H4 (cell line): ENCODE data around the gene SNUPN. TPM values are rescaled to one million over a fixed set of nuclear protein-coding genes. Genes with fewer than 3 reads are reported as not detected.
"Not testable (repeated sequence)": the region's sequence is repeated elsewhere in the genome, so short reads cannot be mapped to it uniquely, and the experiment has no call there.

Experiments
- DNase-seq: peaks from one replicate; pipeline ENCODE4 v3.0.0-alpha.2; 2015; ENCODE audit warnings: low spot score
- total RNA-seq: library from RNA; depleted of rRNA; stranded (reverse); fragments of >200 nt; shearing (Covaris generic); gene quantifications from 2 replicates; pipeline ENCODE4 v1.2.3, GENCODE V29; 2014

Gene SNUPN
- total RNA-seq, 1 experiment from 2014 or later: 33.7 TPM

DNA sequence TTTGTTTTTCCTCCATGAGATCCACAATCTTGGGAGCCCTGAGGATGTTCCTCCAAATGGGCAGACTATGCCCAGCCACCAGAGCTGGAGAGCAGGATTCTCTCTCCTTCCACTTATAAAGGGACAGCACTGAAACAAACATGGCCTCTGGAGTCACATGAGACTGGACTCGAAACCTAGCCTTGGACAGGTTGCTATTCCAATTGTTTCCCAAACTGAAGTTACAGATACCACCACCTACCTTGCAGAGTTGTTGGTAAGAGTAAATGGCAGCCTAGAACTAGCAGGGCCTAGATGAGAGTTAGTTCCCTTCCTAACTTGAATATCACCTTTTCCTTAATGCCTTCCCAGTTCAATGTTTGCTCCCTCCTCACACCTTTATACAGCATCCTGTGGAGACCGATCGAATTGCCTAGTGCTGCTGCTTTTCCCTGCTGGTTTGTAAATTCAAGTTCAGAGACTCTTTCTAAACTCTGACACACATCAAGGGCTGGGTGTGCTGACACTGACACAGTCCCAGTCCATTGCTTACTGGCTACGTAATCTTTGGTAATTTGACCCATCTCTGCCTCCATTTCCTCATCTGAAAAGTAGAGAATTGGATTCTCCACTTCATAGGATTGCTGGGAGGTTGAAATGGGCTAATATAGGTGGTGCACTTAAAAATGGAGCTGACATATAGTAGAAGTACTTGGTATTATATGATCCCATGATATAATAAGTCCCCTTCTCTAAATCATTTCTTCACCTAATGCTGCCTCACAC, 11.9 kb upstream of the SNUPN start:
- no peak for DNase-seq

DNA sequence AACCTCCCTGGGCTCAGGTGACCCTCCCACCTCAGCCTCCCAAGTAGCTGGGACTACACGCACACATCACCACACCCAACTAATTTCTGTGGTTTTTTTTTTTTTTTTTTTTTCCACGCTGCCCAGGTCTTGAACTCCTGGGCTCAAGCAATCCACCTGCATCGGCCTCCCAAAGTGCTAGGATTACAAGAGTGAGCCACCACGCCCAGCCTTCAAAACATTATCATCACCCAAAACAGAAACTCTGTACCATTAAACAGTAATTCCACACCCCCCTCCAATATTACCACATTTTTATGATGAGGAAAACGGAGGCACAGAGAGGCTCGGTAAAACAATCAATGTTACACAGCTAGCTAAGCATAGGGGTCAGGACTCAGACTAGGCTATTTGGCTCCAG, 10.5 kb upstream of the SNUPN start:
- no peak for DNase-seq

GRCh38 chr15:75633922-75634321, 8.4 kb upstream of the SNUPN start:
- DNase-seq: not testable (repeated sequence)

DNA sequence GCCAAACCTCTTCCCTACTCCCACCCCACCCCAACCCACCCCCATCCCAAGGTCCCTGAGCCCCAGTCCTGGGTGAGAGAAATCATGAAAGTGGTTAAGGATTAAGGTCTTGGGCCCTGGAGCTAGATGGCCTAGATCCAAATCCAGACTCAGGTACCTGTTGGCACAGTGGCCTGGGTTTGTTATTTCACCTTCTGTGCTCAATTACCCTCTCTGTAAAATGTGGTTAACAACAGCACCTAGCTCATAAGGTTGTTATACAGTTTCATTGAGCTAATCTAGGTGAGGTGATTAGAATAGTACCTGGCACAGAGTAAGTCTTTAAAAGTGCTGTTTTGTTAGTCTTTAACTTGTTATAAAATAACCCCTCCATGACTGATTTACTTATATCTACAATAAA, 6.4 kb upstream of the SNUPN start:
- no peak for DNase-seq

DNA sequence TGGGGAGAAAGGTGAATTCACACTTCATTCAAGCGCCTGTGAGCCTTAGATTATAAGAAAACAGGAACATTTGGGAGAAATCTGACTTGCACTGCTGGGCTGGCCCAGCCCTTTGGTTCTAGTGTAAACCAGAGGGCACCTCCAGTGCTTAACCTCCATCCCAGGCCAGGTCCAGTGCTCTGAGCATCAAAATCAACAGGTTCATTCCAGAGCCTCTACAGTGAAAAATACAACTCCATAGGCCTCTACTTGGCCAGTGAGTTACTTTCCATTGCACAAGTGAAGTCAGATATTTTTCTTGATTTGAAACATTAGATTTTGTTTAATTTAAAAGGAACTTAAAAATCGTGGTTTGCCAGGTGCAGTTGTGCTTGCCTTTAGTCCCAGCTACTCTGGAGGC, 3.0 kb downstream of the SNUPN start:
- no peak for DNase-seq

DNA sequence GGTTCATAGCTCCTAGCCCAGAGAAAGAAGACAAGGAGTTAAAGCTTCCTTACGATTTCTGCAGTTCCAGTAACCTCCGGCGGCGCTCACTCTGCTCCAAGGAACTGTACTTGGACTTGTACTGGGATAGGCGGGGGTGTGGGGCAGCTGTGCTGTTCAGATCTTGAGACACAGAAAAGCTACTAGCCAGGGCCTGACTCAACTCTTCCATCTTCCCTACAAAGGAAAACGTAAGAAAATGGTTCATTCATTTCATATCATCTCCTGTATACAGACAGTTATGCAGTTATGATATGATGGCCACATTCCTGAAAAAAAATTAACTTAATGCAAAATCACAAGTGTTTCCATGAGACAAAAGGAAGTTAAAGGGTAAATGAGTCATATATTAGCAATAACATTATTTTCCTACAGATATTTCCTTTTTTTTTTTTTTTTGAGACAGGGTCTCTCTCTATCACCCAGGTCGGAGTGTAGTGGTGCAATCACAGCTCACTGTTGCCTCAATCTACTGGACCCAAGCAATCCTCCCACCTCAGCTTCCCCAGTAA, 4.6 kb downstream of the SNUPN start:
- peak; percentile 64 for DNase-seq

- peak; percentile 47 for DNase-seq
Observed at GRCh38 chr15:75620058-75620820, 5.3 kb downstream of the SNUPN start.

- no peak for DNase-seq
Observed at GRCh38 chr15:75616766-75617165, 8.8 kb downstream of the SNUPN start.

DNA sequence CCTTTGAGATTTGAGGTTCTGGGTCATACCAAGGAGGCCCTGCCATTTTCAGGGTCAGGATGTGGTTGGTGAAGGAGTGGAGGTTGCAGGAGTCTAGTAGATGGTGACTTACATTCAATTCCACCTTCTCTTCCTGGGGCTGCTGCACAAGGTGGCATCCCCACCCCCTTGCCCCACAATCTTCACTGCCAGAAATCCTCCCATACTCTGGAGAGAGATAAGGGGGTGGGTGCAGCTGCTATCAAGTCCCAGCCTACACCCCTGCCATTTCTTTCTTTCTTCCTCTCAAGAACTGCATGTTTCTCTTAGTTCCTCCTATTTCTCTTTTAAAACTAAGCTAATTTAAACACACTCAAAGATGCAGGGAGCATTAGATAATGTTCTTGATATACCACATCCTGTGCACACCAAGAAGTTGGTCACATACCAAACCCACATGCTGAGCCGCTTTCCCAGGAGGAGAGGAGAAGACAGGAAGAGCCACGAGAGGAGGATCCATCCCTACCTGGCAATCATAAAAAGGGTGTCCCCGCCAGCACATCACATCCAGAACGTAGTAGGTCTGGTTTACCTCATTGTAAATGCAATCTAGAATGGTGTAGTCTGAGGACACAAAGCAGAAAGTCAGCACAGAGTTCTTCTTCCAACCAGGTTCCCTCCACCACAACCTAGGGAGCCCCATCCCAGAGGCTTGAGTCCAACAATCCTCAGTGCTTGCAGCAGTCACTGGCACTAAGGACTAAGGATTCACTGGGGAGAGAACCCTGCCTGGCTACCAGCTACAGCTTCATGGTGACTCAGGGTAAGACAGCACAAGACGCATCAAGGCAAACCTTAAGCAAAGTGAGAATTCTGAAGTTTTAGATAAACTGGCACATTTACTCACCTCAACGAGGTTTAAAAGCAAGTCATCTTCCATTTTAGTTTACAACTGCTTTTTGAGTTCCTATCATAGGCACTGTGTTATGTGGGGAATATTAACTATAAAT, 18.5 kb downstream of the SNUPN start:
- DNase-seq: no peak

- DNase-seq: no peak
Observed at GRCh38 chr15:75606026-75606425, 19.5 kb downstream of the SNUPN start.

DNA sequence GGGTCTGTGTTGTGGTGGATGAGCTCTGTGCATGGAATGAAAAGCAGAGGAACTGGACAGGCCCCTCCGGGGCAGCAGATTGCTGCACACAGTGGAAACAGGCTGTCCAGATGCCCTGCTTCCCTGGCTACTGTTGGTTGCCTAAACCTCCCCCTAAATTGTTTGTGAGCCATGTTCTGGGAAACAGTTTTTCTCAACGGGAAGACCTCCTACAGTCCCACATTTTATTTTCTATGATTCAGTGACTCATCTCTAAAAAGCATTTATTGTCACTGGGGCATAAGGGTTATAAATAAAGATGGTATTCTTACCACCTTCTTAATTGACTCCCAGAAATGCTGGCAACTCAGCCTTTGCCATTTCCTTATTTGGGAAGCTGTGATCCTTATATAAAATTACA, 26.1 kb downstream of the SNUPN start:
- no peak for DNase-seq

- no peak for DNase-seq
Observed at GRCh38 chr15:75598361-75598760, 27.2 kb downstream of the SNUPN start.

DNA sequence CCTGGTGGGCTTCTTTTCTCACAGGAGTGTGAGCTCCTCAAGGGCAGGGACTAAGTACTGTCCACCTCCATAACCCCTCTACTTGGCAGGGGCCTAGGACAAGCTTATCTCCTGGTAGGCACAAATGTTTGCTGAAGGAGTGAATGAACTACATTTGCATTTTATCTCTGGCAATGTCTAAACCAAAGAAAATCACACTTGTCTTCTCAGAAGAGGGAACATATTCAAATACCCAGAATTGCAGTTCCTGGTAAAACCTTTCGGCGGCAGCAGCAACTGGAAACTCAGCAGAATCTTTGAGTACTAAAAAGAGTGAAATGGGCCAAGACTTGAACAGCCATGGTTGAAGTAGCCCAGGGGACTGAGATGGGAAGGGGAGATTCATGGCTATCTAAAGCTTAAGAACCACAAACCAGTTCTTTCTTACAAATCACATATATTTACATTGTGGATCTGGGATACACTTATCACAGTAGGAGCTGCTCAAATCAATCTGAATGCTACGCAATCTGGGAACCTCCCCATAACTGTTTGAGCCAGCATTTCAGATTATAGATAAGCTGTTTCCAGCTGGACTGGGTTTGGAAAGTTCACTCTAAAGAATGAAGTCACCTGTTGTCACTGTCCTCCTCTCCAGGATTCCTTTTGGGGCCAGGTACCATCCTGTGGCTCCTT, 27.7 kb downstream of the SNUPN start:
- no peak for DNase-seq

GRCh38 chr15:75596703-75597345, 28.7 kb downstream of the SNUPN start:
- no peak for DNase-seq

GRCh38 chr15:75594276-75594675, 31.2 kb downstream of the SNUPN start:
- no peak for DNase-seq

GRCh38 chr15:75591655-75592364, 33.7 kb downstream of the SNUPN start:
- no peak for DNase-seq

DNA sequence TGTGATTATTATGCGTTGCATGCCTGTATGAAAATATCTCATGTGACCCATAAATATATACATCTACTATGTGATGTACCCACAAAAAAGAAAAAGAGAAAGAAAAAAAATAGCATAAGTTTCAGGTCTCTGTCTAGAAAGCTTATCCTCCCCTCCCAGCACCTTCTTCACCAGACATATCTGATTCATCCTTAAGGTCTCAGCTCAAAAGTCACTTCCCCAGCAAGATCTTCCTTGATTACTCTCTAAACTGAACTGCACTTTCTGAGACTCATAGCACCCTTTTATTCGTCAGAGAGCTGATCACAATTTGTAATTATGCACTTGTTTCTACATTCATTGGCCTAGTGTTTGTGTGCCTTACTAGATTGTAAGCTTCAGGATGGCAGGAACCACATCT, 35.3 kb downstream of the SNUPN start:
- DNase-seq: no peak

- no peak for DNase-seq
Observed at GRCh38 chr15:75589071-75589470, 36.5 kb downstream of the SNUPN start.

DNA sequence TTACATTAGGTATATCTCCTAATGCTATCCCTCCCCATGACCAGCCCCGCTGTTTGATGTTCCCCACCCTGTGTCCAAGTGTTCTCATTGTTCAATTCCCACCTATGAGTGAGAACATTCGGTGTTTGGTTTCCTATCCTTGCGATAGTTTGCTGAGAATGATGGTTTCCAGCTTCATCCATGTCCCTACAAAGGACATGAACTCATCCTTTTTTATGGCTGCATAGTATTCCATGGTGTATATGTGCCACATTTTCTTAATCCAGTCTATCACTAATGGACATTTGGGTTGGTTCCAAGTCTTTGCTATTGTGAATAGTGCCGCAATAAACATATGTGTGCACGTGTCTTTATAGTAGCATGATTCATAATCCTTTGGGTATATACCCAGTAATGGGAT, 39.1 kb downstream of the SNUPN start:
- not testable (repeated sequence) for DNase-seq

DNA sequence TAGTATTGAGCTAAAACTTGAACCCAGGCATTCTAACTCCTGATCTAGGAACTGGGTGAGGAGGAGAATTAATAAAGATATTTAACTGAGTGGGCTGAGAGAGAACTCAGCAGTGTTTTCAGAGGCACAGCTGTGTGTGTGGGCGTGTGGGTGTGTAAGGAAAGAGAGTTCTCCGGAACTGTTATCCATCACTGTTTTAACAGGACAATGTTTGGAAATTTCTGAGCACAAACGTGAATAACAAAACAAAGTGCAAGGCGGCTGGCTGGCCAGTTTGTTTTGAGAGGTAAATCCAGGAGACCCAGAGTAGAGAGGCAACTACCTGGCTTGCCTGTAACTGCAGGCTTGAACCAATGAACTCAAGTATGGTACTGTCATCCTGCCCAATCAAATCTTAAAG, 41.4 kb downstream of the SNUPN start:
- DNase-seq: no peak
